HepG2 (cell line): ENCODE results near the gene ATP9A. TPM values are rescaled to one million over a fixed set of nuclear protein-coding genes. Genes with fewer than 3 reads are reported as not detected.

ENCODE experiments used
- ATAC-seq: fragments of 200-7000 bp; cut with Tn5 transposase; 3 replicates; pipeline ENCODE4 v1.9.1; 2020; ENCODE audit warnings: mild to moderate bottlenecking, moderate library complexity
- BruUV-seq: library from RNA; stranded (reverse); fragments of 400-500 nt; replicated peaks from 2 replicates; lab custom pipeline; 2021; lab: Mats Ljungman, UMichigan
- CTCF ChIA-PET: fragments of 300-600 bp; formaldehyde crosslinking; extraction: SDS; loops from one replicate; lab custom pipeline; 2021; ENCODE audit warnings: low total read pairs, inconsistent platforms, low intra/inter-chr PET ratio; lab: Yijun Ruan, JAX
- POLR2A ChIA-PET: fragments of 350-600 bp; sonication (Branson Sonifier 250); formaldehyde crosslinking; loops from one replicate; lab custom pipeline; 2020; ENCODE audit warnings: antibody characterized with exemption, inconsistent platforms; lab: Yijun Ruan, JAX
- DNase-seq: peaks from one replicate; pipeline ENCODE4 v3.0.0-alpha.2; 2015; ENCODE audit warnings: low spot score
- FAIRE-seq: peaks from 3 replicates; lab custom pipeline; 2011; peaks lifted over from hg19 to GRCh38; lab: Jason Lieb, UNC
- H2AFZ ChIP-seq: one replicate; pipeline ENCODE4 v1.6.1; 2011; ENCODE audit warnings: low read length, inconsistent platforms
- H3K27ac ChIP-seq: fragments of 300-600 bp; 3 replicates; pipeline ENCODE4 v1.8.0; 2011; ENCODE audit warnings: mixed run types, mild to moderate bottlenecking, mixed read lengths, low read length, inconsistent platforms; ENCODE audit not compliant: insufficient read depth; ENCODE audit errors: extremely low read length
- H3K27me3 ChIP-seq, 2 experiments: fragments of 200-600 bp in 1 of 2; 2 replicates in 1 of 2; 3 replicates in 1 of 2; pipeline versions ENCODE4 v1.6.0 to v1.8.0; 2011; ENCODE audit warnings: low read length in 2 of 2, mild to moderate bottlenecking in 2 of 2, moderate library complexity in 2 of 2, inconsistent platforms in 1 of 2; ENCODE audit not compliant: insufficient read depth in 2 of 2, control insufficient read depth in 1 of 2
- H3K36me3 ChIP-seq, 2 experiments: fragments of 200-600 bp in 1 of 2; replicated peaks in 1 of 2; 2 replicates in 1 of 2; 3 replicates in 1 of 2; pipeline versions ENCODE4 v1.5.1 to v1.8.0; 2011; ENCODE audit warnings: low read length in 2 of 2, inconsistent platforms in 1 of 2; ENCODE audit not compliant: insufficient read depth in 2 of 2, control insufficient read depth in 1 of 2
- H3K4me1 ChIP-seq: 2 replicates; pipeline ENCODE4 v1.5.1; 2012; ENCODE audit warnings: low read length, inconsistent platforms; ENCODE audit not compliant: insufficient read depth
- H3K4me2 ChIP-seq: 2 replicates; pipeline ENCODE4 v1.6.0; 2011; ENCODE audit warnings: low read depth, low read length, inconsistent platforms
- H3K4me3 ChIP-seq, 3 experiments: fragments of 200-600 bp in 1 of 3; sonication (generic), shearing (Covaris generic) in 1 of 3; replicated peaks in 1 of 3; 2 replicates each; pipeline ENCODE4 v1.5.1; 2011 to 2016; ENCODE audit warnings: low read length in 3 of 3, inconsistent platforms in 2 of 3, low read depth in 2 of 3, mild to moderate bottlenecking in 2 of 3, control low read depth in 1 of 3, mixed read lengths in 1 of 3; ENCODE audit not compliant: insufficient read depth in 1 of 3
- H3K79me2 ChIP-seq: one replicate; pipeline ENCODE4 v1.6.1; 2011; ENCODE audit warnings: low read length, inconsistent platforms; ENCODE audit not compliant: insufficient read depth
- H3K9ac ChIP-seq: 2 replicates; pipeline ENCODE4 v1.6.0; 2011; ENCODE audit warnings: mild to moderate bottlenecking, low read depth, low read length, inconsistent platforms; ENCODE audit not compliant: insufficient read depth
- H3K9me3 ChIP-seq: 2 replicates; pipeline ENCODE4 v1.5.1; 2012; ENCODE audit warnings: mild to moderate bottlenecking, low read length
- H4K20me1 ChIP-seq: 2 replicates; pipeline ENCODE4 v1.6.0; 2011; ENCODE audit warnings: inconsistent platforms, mild to moderate bottlenecking, low read length, moderate library complexity; ENCODE audit not compliant: insufficient read depth
- KMT2A ChIP-seq: sonication (generic); formaldehyde crosslinking; IDR thresholded peaks from 2 replicates; pipeline ENCODE4 v1.4.0; 2020; ENCODE audit warnings: missing genetic modification reagents
- WGBS: methylation state at CpG from one replicate; pipeline ENCODE4 v1.1.6; 2017; ENCODE audit warnings: low lambda C conversion rate; 5-methylcytosine and 5-hydroxymethylcytosine counted together
- in situ Hi-C: cut with HindIII; loops from 2 replicates; pipeline ENCODE4 v1.10.0; 2017; ENCODE audit warnings: low pct_unique_long_range_greater_than_20kb; ENCODE audit not compliant: extremely low pct_ligation_motif_present
- intact Hi-C: fragments of 100-400 bp; cut with micrococcal nuclease; formaldehyde crosslinking; loops from one replicate; pipeline ENCODE4 v1.10.0; 2022; ENCODE audit not compliant: unreplicated experiment
- polyA plus RNA-seq, 8 experiments: library from polyadenylated mRNA; depleted of rRNA in 3 of 8; stranded (reverse) in 7 of 8; unstranded in 1 of 8; fragments of >200 nt; fragmentation: Illumina TruSeq in 4 of 8; extraction: Trizol in 4 of 8; gene quantifications; 2 replicates each; pipeline versions ENCODE4 v1.2.1 to v1.2.3, GENCODE V29; 2011 to 2016; ENCODE audit warnings: low read depth in 4 of 8, missing spikeins in 1 of 8, mixed read lengths in 1 of 8; ENCODE audit not compliant: insufficient read depth in 1 of 8
- total RNA-seq, 5 experiments: library from RNA; depleted of rRNA; stranded (reverse); fragments of >200 nt; fragmentation: Illumina TruSeq; extraction: Trizol; gene quantifications; 2 replicates each; pipeline ENCODE4 v1.2.3, GENCODE V29; 2016; ENCODE audit warnings: low read depth in 1 of 5
- TF ChIP-seq, protein P1 (sequence below), 2 experiments: IDR thresholded peaks; 2 replicates each; pipeline ENCODE4 v1.6.1; 2011 to 2012; ENCODE audit warnings: low read length in 2 of 2, borderline replicate concordance in 1 of 2, low read depth in 1 of 2, mild to moderate bottlenecking in 1 of 2, moderate library complexity in 1 of 2

ATP9A gene
- total and polyA plus RNA-seq, 2 of the 13 experiments (the other 11 are each of a cell fraction or from before 2014, with no cell fraction given) = 11.8 to 18.5 TPM

DNA sequence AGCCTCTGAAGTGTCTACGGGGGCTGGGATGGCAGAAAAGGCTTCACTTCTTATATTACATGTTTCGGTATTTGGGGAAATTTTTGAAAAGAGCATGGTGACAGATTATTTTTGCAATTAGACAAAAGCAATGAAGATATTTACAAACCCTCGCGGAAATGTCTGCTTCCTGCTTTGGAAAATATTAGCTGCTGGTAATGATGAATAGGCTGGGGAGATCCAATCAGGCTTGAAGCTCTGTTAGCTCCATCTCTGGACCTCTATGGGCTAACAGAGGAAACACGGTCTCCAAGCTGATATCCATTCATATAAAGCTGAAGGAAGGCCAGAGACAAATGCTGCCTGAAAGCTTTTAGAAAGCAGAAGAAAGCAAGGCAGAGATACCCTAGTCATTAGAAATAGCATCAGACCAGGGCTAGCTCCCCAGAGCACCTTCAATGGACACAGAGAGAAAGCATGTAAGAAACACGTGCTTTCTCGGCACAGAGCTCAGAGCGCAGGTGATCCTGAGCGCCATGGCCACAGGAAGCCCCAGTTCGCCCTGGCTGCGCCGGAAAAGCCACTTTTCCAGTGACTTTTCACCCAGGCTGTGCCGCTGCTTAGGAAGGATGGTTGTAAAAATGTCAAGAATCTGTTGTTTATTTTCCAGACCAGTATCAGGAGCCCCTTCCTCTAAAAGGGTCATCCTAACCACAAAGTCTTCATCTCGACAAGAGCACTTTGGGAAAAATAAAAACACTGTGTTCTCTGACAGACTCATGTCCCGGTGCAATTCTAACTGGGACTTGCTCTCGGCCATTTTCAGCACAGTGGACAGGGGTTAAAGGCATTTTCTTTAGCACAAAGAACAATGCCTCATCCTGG lies 157.2 kb downstream of the ATP9A start:
- POLR2A ChIA-PET = no interaction called here
- no peak overlapping the region for H3K27ac ChIP-seq
- intact Hi-C loops = no loop called here
- 87% methylated on average over 16 of the region's 16 CpGs for WGBS
- CTCF ChIA-PET = no interaction called here
- no peak overlapping the region for H2AFZ ChIP-seq
- no peak; the same call in 2 of the 3 replicates for ATAC-seq
- no peak for TF ChIP-seq KMT2A (CRISPR knock-in tag)
- TF ChIP-seq, protein P1, sequence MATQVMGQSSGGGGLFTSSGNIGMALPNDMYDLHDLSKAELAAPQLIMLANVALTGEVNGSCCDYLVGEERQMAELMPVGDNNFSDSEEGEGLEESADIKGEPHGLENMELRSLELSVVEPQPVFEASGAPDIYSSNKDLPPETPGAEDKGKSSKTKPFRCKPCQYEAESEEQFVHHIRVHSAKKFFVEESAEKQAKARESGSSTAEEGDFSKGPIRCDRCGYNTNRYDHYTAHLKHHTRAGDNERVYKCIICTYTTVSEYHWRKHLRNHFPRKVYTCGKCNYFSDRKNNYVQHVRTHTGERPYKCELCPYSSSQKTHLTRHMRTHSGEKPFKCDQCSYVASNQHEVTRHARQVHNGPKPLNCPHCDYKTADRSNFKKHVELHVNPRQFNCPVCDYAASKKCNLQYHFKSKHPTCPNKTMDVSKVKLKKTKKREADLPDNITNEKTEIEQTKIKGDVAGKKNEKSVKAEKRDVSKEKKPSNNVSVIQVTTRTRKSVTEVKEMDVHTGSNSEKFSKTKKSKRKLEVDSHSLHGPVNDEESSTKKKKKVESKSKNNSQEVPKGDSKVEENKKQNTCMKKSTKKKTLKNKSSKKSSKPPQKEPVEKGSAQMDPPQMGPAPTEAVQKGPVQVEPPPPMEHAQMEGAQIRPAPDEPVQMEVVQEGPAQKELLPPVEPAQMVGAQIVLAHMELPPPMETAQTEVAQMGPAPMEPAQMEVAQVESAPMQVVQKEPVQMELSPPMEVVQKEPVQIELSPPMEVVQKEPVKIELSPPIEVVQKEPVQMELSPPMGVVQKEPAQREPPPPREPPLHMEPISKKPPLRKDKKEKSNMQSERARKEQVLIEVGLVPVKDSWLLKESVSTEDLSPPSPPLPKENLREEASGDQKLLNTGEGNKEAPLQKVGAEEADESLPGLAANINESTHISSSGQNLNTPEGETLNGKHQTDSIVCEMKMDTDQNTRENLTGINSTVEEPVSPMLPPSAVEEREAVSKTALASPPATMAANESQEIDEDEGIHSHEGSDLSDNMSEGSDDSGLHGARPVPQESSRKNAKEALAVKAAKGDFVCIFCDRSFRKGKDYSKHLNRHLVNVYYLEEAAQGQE (IDR thresholded peaks at IDR 0.05; ENCODE audit: borderline replicate concordance in 1 of 2, low read depth in 1 of 2, low read length in 2 of 2) = peak in 1 of 2 experiments; percentile 79; a peak in 3 of 4 replicates
- H3K79me2 ChIP-seq = no peaks in the 10 kb centered on the region
- DNase-seq = no peak
- no TSS peak for BruUV-seq
- H3K4me2 ChIP-seq = no peak overlapping the region
- H3K4me1 ChIP-seq = no peaks in the 10 kb centered on the region
- H3K27me3 ChIP-seq = no peaks in the 10 kb centered on the region
- FAIRE-seq = no peak
- peaks cover 17 to 29% of the 10 kb centered on the region in 2 experiments for H3K36me3 ChIP-seq
- H4K20me1 ChIP-seq = no peaks in the 10 kb centered on the region
- no peaks in the 10 kb centered on the region for H3K9me3 ChIP-seq
- no peak overlapping the region for H3K4me3 ChIP-seq
- H3K9ac ChIP-seq = no peak overlapping the region
- in situ Hi-C loops = no loop called here
